HG02588 (cell line): ENCODE results near the gene SNX33.
"Not testable (repeated sequence)": the region's sequence is repeated elsewhere in the genome, so short reads cannot be mapped to it uniquely, and the experiment has no call there.

ENCODE experiments used
- ATAC-seq: cut with Tn5 transposase; IDR thresholded peaks from one replicate; pipeline ENCODE4 v1.9.1; 2021; ENCODE audit warnings: mild to moderate bottlenecking, moderate library complexity; ENCODE audit not compliant: unreplicated experiment

Gene SNX33

GRCh38 chr15:75697974-75698747 is 50.4 kb downstream of the SNX33 start:
- ATAC-seq: not testable (repeated sequence)

GRCh38 chr15:75699517-75699916 is 51.8 kb downstream of the SNX33 start:
- not testable (repeated sequence) for ATAC-seq

DNA sequence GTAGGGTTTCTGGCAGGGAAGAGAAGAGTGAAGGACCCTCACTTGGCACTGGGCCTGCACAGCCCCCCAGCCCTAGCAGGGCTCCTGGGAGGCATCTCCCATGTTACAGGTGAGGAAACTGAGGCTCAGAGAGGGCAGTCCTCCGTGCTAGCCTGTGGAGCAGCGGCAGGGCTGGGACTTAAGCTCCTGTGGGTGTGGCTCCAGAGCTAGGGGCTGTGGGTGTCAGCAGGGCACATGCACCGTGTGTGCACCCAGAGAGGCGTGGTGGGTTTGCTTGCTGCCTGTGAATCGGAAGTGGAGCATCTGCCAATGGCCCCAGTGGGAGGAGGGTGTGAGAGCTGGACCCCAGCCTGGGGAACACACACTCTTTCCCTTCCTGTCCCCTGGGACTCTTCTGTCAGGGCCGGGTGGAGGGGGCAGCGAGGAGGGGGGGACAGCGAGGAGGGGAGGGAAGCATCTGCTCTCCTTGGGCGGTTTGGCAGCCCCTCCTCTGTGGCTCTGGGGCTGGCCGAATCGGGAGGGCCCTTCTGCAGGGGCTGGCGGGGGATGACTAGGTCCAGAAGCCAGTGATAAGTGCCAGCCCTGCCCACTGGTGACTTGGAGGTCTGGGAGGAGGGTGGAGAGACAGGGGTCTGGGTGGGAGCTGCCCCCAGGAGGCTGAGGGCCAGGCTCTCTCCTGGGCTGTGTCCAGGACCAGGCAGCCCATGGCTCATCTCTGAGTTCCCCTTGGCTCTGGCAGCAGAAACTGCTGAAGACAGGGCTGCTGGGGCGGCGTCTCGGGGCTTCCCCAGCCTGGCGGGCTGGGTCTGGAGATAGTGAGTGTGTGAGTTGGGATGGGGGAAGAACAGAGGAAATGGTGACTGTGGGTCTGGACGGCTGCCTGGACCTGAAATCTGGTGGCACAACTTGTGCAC is 52.5 kb downstream of the SNX33 start:
- ATAC-seq: not testable (repeated sequence)

- ATAC-seq: not testable (repeated sequence)
These were observed 53.6 kb downstream of the SNX33 start for GRCh38 chr15:75701071-75702003.

- no peak for ATAC-seq
These were observed 54.7 kb downstream of the SNX33 start for GRCh38 chr15:75702436-75702835.

DNA sequence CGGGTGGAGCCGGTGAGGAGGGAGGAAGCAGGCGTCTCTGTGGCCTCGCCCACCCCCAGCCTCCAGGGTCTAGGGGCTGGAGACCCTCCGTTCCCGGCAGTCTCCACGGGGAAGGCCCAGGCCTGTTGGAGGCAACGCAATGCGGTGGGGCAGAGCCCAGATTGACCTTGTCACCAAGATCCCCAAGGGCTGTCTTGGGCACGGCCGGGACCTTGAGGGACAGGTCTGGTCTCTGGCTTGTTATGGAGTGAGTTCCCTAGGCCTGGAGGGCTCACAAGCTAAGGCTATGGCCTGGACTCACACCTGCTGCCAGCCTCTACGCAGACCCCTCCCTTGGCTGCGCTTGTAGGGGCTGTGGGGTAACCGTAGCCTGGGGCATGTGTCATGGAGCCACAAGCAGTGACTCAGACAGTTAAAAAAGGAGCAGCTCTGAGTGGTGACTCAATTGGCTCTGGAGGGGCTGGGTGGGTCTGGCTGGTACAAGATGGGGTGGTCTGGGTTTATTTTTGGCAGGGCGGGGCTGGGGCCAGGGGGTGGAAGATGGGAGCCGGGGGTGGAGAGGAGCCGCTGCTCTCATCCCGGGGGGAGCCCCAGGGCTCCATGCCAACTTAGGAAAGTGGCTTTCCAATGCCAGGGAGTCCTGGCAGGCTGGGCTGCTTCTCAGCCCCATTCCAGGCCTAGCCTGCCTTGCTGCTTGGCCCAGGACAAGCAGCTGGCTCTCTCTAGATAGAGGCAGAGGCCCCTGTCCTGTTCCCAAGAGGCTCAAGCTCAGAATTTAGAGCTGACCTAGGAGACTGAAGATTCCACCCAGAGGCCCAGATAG is 55.9 kb downstream of the SNX33 start:
- ATAC-seq: not testable (repeated sequence)

GRCh38 chr15:75704263-75704615 is 56.5 kb downstream of the SNX33 start:
- ATAC-seq: no peak

DNA sequence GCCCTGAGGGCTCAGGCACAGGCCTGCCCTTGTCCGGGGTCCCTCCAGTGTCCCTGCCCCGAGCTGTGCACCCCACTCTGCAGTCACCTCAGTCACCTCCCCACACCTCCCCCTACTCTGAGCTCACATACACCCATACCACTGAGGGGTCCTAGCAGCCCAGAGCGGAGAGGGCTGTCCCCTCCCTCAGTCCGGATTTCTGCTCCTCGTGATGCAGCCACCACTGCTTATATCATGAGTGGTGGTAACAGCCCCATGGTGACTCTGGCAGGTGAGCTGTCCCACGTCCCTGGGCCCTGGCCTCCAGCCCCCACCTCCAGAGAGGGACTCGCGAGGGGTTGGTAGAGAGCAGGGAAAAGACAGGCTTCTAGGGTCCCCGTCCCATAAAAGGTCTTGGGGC is 56.9 kb downstream of the SNX33 start:
- no peak for ATAC-seq

- not testable (repeated sequence) for ATAC-seq
These were observed 57.7 kb downstream of the SNX33 start for GRCh38 chr15:75705375-75705774.

- no peak for ATAC-seq
These were observed 58.4 kb downstream of the SNX33 start for GRCh38 chr15:75705854-75706681.

DNA sequence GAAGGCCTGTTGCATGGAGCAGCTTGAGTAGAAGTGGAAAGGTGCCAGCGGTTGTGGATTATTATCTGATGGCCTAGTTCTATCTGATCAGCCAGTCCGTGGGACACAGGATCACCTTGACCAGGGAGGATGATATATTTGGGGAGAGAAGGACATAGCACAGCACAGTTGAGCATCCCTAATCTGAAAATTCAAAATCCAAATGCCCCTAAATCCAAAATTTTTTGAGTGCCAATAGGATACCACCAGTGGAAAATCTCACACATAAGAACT is 58.9 kb downstream of the SNX33 start:
- no peak for ATAC-seq

DNA sequence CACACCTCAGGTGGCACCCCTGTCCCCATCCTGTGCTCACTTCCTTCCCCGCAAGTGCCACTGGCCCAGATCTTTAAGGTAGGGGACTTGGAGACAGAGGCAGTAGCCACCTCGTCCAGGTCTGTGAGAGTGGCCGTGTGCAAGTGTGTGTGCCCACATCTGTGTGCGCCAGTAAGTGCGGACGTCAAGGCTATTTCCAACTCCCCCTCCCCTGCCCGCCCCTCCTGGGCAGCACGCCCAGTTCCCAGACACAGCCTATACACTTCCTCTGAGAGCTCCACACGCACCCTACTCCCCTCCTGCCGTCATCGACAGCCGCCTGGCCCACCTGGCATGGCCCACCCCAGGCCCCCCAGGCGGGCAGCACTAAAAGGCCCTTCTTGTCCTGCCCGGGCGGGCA is 61.7 kb downstream of the SNX33 start:
- not testable (repeated sequence) for ATAC-seq

- not testable (repeated sequence) for ATAC-seq
These were observed 63.2 kb downstream of the SNX33 start for GRCh38 chr15:75710874-75711273.

- not testable (repeated sequence) for ATAC-seq
These were observed 63.8 kb downstream of the SNX33 start for GRCh38 chr15:75711495-75711894.
